T-helper 17 cell (primary cell): ENCODE results near the gene KRT86. TPM values are rescaled to one million over a fixed set of nuclear protein-coding genes. Genes with fewer than 3 reads are reported as not detected.
A peak's percentile ranks its signal among the peaks of the same experiment; 100 is the strongest.

Experiments used
- ATAC-seq: fragments of 150-1000 bp; cut with Tn5 transposase; 2 replicates; pipeline ENCODE4 v1.10.0; 2021; ENCODE audit warnings: mild to moderate bottlenecking, moderate library complexity
- DNase-seq, 3 donors: peaks; one replicate each; pipeline versions ENCODE4 v3.0.0 to v3.0.0-alpha.2; 2020 to 2021
- H3K9me3 ChIP-seq: one replicate; pipeline ENCODE4 v1.7.0; 2013; ENCODE audit warnings: low read length, mild to moderate bottlenecking; ENCODE audit not compliant: control insufficient read depth, poor library complexity, severe bottlenecking
- H3K27ac Mint-ChIP-seq: one replicate; pipeline ENCODE4 v1.8.0; 2022; ENCODE audit warnings: mild to moderate bottlenecking, moderate library complexity, mixed read lengths
- H3K27me3 Mint-ChIP-seq: one replicate; pipeline ENCODE4 v1.8.0; 2022; ENCODE audit warnings: mixed read lengths
- H3K36me3 Mint-ChIP-seq: one replicate; pipeline ENCODE4 v1.8.0; 2022; ENCODE audit warnings: low read depth, mixed read lengths
- H3K4me1 Mint-ChIP-seq: one replicate; pipeline ENCODE4 v1.8.0; 2022; ENCODE audit warnings: mild to moderate bottlenecking, mixed read lengths
- H3K4me3 Mint-ChIP-seq: one replicate; pipeline ENCODE4 v1.8.0; 2022; ENCODE audit warnings: mild to moderate bottlenecking, moderate library complexity, mixed read lengths
- total RNA-seq, 4 donors: library from RNA in 2 of 4; stranded (reverse) in 2 of 4; gene quantifications; one replicate each; pipeline ENCODE4 v1.2.3 and lab custom pipeline; 2022 to 2026

Gene KRT86
- total RNA-seq, 2 donors from 2014 or later: 0.21 TPM; not detected in 1

- H3K9me3 ChIP-seq: no peaks in the 10 kb centered on the region
- H3K36me3 Mint-ChIP-seq: no peaks in the 10 kb centered on the region
- H3K4me3 Mint-ChIP-seq: peak overlapping the region; percentile 83
- H3K4me1 Mint-ChIP-seq: peaks cover 32% of the 10 kb centered on the region
- peaks cover 14% of the 10 kb centered on the region for H3K27me3 Mint-ChIP-seq
- ATAC-seq: no peak
- no peak for DNase-seq
- H3K27ac Mint-ChIP-seq: peak overlapping the region; percentile 86
These were observed 31.1 kb upstream of the KRT86 start for GRCh38 chr12:52243259-52243855.

GRCh38 chr12:52243856-52244614 is 30.4 kb upstream of the KRT86 start:
- Mint-ChIP-seq H3K4me1 (peaks cover 32% of the 10 kb centered on the region), H3K4me3 (peak overlapping the region; percentile 83), H3K36me3 (no peaks in the 10 kb centered on the region), H3K27me3 (peaks cover 14% of the 10 kb centered on the region), H3K27ac (peak overlapping the region; percentile 86)
- H3K9me3 ChIP-seq: no peaks in the 10 kb centered on the region
- DNase-seq (peak; percentile 31 to 54 (median 35)), ATAC-seq (peak; percentile 98)

DNA sequence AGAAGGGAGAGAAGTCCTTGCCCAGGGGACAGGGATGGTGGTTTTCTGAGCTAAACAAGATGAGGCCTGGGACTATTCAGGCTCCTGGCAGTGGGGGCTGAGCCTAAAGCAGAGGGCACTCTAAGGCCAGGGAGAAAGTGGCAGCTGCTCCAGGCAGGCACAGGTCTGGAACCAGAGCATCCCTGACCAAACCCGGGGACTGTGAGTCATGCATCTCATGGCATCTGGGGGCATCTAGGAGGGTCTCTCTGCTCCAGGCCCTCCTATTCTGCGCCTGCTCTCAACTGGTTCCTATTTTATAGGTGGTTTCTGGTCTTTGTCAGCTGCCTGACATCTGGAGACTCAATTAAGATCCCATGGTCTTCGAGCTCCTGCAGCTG is 29.8 kb upstream of the KRT86 start:
- ATAC-seq: no peak
- Mint-ChIP-seq H3K4me1 (peaks cover 36% of the 10 kb centered on the region), H3K27ac (peak overlapping the region; percentile 86), H3K4me3 (peak overlapping the region; percentile 83), H3K36me3 (no peaks in the 10 kb centered on the region), H3K27me3 (peaks cover 18% of the 10 kb centered on the region)
- DNase-seq: no peak
- H3K9me3 ChIP-seq: no peaks in the 10 kb centered on the region

DNA sequence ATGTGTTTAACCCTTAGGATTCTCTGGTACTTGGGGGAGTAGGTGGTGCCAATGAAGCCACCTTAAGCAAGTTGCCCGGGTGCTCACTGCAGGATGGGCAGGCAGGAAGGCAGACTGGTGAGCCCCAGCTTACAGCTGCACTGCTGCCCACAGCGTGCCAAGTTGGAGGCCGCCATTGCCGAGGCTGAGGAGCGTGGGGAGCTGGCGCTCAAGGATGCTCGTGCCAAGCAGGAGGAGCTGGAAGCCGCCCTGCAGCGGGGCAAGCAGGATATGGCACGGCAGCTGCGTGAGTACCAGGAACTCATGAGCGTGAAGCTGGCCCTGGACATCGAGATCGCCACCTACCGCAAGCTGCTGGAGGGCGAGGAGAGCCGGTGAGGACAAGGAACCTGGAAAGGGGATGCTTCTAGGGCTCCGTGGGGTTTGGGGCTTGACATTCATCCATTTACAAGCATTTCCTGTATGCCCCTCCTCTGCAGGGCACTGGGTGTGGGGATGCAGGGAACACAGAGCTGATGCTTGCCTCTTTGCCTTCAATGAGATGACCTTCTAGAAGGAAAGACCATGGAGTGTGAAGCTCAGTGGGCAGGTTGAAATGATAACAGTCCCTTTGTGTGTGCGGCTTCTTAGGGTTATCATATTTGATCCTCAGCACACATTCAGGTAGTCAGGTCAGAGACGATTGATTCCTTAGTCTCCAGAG is 29.0 kb upstream of the KRT86 start:
- H3K27me3 Mint-ChIP-seq: peaks cover 24% of the 10 kb centered on the region
- H3K9me3 ChIP-seq: no peaks in the 10 kb centered on the region
- no peaks in the 10 kb centered on the region for H3K36me3 Mint-ChIP-seq
- peak overlapping the region; percentile 86 for H3K27ac Mint-ChIP-seq
- H3K4me1 Mint-ChIP-seq: peaks cover 41% of the 10 kb centered on the region
- H3K4me3 Mint-ChIP-seq: no peak overlapping the region
- no peak for ATAC-seq
- no peak for DNase-seq

- Mint-ChIP-seq H3K27ac (peak overlapping the region; percentile 86), H3K4me1 (peaks cover 44% of the 10 kb centered on the region), H3K4me3 (peak overlapping the region; percentile 21), H3K36me3 (no peaks in the 10 kb centered on the region), H3K27me3 (peaks cover 24% of the 10 kb centered on the region)
- DNase-seq (no peak), ATAC-seq (no peak)
- no peaks in the 10 kb centered on the region for H3K9me3 ChIP-seq
These were observed 28.4 kb upstream of the KRT86 start for GRCh38 chr12:52245962-52246569.

GRCh38 chr12:52246720-52247621 is 27.5 kb upstream of the KRT86 start:
- no peaks in the 10 kb centered on the region for H3K36me3 Mint-ChIP-seq
- H3K27me3 Mint-ChIP-seq: peaks cover 24% of the 10 kb centered on the region
- peak overlapping the region; percentile 86 for H3K27ac Mint-ChIP-seq
- DNase-seq (no peak), ATAC-seq (no peak)
- no peaks in the 10 kb centered on the region for H3K9me3 ChIP-seq
- H3K4me3 Mint-ChIP-seq: peak overlapping the region; percentile 43
- peaks cover 52% of the 10 kb centered on the region for H3K4me1 Mint-ChIP-seq

DNA sequence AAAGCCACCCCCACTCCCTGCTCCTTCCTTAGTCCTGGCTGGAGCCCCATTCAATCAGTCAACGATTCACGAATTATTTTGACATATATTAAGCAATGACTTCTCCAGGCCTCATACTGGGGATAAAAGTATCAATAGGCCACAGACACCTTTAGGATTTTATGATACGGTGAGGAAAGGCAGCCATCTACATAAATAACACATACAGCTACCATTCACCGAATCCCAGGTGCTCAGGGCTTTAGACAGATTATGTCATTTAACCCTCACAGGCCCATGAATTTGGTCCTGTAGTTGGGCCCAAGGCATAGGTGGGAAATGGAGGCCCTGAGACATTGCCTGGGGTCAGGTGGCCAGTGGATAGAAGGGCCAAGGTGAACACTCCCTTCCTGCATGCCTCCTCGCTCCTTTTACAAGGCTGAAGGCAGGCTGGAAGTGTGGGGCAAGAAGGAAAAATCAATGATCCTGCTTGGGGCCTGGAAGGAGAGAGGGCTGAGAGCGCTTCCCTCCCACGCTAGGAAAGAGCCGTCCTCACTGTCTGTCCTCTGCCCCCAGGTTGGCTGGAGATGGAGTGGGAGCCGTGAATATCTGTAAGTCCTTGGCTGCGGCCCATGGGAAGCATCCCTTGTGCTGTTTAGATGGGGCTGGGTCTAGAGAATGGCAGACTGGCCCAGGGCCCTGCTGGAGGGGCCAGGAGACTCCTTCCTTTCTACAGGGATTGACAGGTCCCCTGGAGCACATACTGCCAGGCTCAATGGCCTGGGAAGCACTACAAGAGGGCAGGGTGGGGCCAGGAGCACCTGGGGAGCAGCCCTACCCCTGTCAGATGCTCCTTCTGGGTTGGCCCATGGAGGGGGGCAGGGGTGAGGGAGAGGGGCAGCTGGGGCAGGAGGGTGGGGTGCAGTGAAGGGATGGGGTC is 26.6 kb upstream of the KRT86 start:
- DNase-seq (no peak), ATAC-seq (no peak)
- peaks cover 24% of the 10 kb centered on the region for H3K27me3 Mint-ChIP-seq
- H3K36me3 Mint-ChIP-seq: no peaks in the 10 kb centered on the region
- peak overlapping the region; percentile 86 for H3K27ac Mint-ChIP-seq
- H3K9me3 ChIP-seq: no peaks in the 10 kb centered on the region
- H3K4me1 Mint-ChIP-seq: peaks cover 51% of the 10 kb centered on the region
- no peak overlapping the region for H3K4me3 Mint-ChIP-seq

DNA sequence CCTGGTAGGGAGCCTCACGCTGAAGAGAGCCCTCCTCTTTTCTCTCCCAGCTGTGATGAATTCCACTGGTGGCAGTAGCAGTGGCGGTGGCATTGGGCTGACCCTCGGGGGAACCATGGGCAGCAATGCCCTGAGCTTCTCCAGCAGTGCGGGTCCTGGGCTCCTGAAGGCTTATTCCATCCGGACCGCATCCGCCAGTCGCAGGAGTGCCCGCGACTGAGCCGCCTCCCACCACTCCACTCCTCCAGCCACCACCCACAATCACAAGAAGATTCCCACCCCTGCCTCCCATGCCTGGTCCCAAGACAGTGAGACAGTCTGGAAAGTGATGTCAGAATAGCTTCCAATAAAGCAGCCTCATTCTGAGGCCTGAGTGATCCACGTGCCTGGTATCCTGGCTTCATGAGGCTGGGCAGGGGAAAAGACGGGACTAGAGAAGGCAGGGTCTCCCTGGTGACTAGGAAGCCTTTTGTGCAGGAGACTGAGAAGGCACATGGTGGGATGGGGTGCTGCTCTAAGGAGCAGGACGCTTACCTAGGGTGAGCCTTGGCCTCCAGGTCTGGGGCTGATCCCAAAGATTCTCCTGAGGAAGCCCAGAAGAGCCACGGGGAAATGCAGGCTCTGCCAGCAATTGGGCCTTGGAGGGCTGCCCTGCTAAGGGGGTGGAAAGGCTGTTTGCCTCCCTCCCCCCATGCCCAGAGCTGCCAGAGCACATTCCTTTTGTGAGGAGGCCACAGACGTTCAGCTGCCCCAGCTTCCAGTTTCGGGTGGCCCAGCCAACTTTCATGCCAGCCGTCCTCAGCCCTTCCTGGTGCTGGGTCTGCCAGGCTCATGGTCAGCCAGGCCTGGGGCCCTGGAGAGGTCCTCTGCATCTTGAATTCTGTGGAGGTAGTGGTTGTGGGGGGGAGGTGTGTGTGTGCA is 25.6 kb upstream of the KRT86 start:
- DNase-seq: no peak
- peak overlapping the region; percentile 75 for H3K27ac Mint-ChIP-seq
- ATAC-seq: no peak
- peaks cover 47% of the 10 kb centered on the region for H3K4me1 Mint-ChIP-seq
- no peak overlapping the region for H3K4me3 Mint-ChIP-seq
- H3K27me3 Mint-ChIP-seq: peaks cover 21% of the 10 kb centered on the region
- no peaks in the 10 kb centered on the region for H3K9me3 ChIP-seq
- no peaks in the 10 kb centered on the region for H3K36me3 Mint-ChIP-seq

DNA sequence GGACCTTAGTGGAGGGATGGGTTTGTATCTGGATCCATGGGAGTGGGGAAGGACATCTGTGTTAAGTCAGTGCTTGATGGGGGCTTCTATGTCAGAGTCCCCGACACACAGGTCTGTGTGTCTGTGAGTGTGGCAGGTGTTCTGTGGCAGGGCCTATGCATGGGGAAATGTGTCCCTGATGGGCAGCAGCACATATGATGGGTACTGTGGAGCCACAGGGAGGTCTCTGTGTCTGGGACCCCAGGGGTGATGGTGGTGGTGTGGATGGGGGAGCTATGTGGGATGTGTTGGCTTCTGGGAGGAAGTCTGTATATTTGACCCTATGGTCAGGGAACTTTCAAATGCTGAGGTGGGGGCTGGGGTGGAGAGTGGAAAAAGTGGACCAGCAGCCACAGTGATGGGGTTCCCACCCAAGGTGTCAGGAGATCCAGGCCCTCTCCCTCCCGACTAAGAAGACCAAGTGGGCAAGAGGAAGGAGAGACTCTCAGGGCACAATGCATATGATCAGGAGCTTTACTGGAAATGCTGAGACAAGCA is 24.9 kb upstream of the KRT86 start:
- H3K4me1 Mint-ChIP-seq: peaks cover 39% of the 10 kb centered on the region
- no peak for ATAC-seq

DNA sequence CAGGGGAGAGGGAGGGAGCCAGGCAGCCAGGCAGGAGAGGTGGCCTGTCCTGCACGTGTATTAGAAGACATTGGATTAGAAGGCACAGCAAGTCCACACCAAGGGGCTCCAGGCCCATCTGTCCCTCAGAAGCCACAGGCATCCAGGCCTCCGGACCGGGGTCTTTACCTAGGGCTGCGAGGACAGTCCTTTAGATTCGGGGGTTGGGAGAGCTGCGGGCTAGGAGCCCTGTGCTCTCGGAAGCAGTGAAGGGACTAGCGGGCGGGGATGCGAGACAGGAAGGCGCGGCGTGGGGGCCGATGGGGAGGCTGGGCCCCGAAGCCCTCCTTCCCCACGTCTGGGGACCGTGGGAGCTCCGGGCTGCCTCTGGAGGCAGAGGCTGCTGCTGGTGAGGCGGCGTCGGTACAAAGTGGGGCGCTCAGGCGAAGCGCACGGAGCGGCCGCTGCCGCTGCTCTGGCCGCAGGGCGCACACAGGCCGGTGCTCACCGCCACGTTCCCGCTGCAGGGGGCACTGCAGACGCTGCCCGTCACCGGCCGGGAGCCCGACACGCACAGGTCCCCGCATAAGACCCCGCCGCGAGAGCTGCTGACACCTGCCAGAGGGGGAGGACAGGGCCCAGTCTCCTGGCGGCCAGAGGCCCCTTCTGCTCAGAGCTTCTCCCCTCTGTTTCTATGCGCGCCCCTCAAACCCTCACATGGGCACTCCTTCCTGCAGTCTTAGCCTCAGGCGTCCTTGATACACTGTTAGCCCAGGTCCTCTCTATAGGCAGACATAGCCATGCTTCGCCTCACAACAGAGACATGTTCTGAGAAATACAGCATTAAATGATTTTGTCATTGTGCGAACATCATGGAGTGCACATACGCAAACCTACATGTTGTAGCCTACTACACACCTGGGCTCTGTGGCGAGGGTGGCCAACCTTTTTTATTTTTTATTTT is 24.1 kb upstream of the KRT86 start:
- Mint-ChIP-seq H3K27ac (peak overlapping the region; percentile 75), H3K36me3 (no peaks in the 10 kb centered on the region), H3K4me3 (peak overlapping the region; percentile 65)

More for the DNA sequence above, 24.9 kb upstream of the KRT86 start:
- Mint-ChIP-seq H3K4me3 (peak overlapping the region; percentile 50), H3K27me3 (peaks cover 23% of the 10 kb centered on the region), H3K27ac (peak overlapping the region; percentile 75), H3K36me3 (no peaks in the 10 kb centered on the region)
- no peak for DNase-seq
- H3K9me3 ChIP-seq: no peaks in the 10 kb centered on the region

More for the DNA sequence above, 24.1 kb upstream of the KRT86 start:
- H3K4me1 Mint-ChIP-seq: peaks cover 37% of the 10 kb centered on the region
- ATAC-seq: no peak
- peaks cover 29% of the 10 kb centered on the region for H3K27me3 Mint-ChIP-seq
- no peaks in the 10 kb centered on the region for H3K9me3 ChIP-seq
- no peak for DNase-seq
